Measurements from ENCODE around the gene SCG5. TPM values are rescaled to one million over a fixed set of nuclear protein-coding genes. Genes with fewer than 3 reads are reported as not detected.

Gene SCG5
- total and polyA plus RNA-seq, 4 donors = 2.9 to 13.4 (median 10.1) TPM

DNA sequence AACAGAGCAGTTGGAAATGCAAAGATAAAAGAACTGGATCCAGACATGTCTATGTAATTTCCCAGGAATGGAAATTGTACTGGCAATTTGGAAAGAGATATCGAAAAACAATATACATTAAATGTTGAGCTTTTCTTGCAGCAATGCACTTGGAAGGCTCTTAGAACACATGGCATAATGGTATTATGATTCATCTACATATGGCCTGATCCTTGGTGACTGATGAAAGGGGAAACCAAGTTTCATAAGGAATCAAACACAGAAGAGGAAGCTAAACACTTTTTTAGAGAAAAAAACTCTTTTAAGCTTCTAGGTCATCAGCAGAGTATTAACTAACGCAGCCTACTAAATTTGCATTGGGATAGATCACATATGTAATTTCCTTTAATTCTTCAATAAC, 63.9 kb downstream of the SCG5 start:
- H3K27me3 ChIP-seq (ENCODE audit: control insufficient read depth in 4 of 4, insufficient read depth in 4 of 4, low read length in 3 of 4) = no peaks in the 10 kb centered on the region
- no peak overlapping the region for H3K4me3 ChIP-seq (ENCODE audit: low read depth in 1 of 3, low read length in 3 of 3)
- no peak overlapping the region for H3K27ac ChIP-seq (ENCODE audit: low read depth in 1 of 2, low read length in 2 of 2)
- peaks cover 0 to 14% (median 8%) of the 10 kb centered on the region in 4 donors for H3K4me1 ChIP-seq (ENCODE audit: control insufficient read depth in 4 of 4, insufficient read depth in 4 of 4, low read length in 3 of 4)
- DNase-seq (ENCODE audit: low spot score) = no peak
- no peaks in the 10 kb centered on the region for H3K9me3 ChIP-seq (ENCODE audit: control insufficient read depth in 4 of 4, low read length in 3 of 4)
- H3K36me3 ChIP-seq (ENCODE audit: control insufficient read depth in 4 of 4, insufficient read depth in 3 of 4, low read depth in 1 of 4, low read length in 3 of 4) = no peaks in the 10 kb centered on the region
- WGBS = 93% methylated on average over 2 of the region's 2 CpGs
- TF ChIP-seq, protein P1, sequence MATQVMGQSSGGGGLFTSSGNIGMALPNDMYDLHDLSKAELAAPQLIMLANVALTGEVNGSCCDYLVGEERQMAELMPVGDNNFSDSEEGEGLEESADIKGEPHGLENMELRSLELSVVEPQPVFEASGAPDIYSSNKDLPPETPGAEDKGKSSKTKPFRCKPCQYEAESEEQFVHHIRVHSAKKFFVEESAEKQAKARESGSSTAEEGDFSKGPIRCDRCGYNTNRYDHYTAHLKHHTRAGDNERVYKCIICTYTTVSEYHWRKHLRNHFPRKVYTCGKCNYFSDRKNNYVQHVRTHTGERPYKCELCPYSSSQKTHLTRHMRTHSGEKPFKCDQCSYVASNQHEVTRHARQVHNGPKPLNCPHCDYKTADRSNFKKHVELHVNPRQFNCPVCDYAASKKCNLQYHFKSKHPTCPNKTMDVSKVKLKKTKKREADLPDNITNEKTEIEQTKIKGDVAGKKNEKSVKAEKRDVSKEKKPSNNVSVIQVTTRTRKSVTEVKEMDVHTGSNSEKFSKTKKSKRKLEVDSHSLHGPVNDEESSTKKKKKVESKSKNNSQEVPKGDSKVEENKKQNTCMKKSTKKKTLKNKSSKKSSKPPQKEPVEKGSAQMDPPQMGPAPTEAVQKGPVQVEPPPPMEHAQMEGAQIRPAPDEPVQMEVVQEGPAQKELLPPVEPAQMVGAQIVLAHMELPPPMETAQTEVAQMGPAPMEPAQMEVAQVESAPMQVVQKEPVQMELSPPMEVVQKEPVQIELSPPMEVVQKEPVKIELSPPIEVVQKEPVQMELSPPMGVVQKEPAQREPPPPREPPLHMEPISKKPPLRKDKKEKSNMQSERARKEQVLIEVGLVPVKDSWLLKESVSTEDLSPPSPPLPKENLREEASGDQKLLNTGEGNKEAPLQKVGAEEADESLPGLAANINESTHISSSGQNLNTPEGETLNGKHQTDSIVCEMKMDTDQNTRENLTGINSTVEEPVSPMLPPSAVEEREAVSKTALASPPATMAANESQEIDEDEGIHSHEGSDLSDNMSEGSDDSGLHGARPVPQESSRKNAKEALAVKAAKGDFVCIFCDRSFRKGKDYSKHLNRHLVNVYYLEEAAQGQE (IDR thresholded peaks at IDR 0.05) = no peak
- no peak for TF ChIP-seq TAF1 (conservative IDR thresholded peaks at IDR 0.05)
- no peak overlapping the region for H3K9ac ChIP-seq (ENCODE audit: low read depth in 1 of 2, low read length in 2 of 2)

DNA sequence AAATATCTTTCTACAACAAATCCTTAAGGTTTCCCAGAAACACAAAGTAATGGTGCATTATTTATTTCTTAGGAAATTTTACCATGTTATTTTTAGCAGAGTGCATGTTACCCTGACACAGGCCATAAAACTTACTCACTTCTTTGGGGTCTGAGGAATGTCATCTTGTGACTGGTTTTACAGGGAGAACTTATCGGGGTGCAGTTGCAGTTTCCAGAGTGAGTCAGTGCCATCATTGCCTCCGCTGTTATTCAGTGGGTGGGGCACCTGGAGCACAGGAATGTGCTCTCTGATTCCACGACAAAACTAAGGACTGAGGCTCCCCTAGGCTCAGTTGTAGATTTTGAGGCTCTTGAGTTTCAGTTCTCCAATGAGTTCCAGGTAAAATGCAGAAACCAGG, 65.2 kb downstream of the SCG5 start:
- Histone ChIP-seq H3K4me3 (ENCODE audit: low read depth in 1 of 3, low read length in 3 of 3) (no peak overlapping the region), H3K9ac (ENCODE audit: low read depth in 1 of 2, low read length in 2 of 2) (no peak overlapping the region), H3K27me3 (ENCODE audit: control insufficient read depth in 4 of 4, insufficient read depth in 4 of 4, low read length in 3 of 4) (no peaks in the 10 kb centered on the region), H3K4me1 (ENCODE audit: control insufficient read depth in 4 of 4, insufficient read depth in 4 of 4, low read length in 3 of 4) (peaks cover 0 to 9% (median 5%) of the 10 kb centered on the region in 4 donors), H3K36me3 (ENCODE audit: control insufficient read depth in 4 of 4, insufficient read depth in 3 of 4, low read depth in 1 of 4, low read length in 3 of 4) (no peaks in the 10 kb centered on the region), H3K9me3 (ENCODE audit: control insufficient read depth in 4 of 4, low read length in 3 of 4) (no peaks in the 10 kb centered on the region), H3K27ac (ENCODE audit: low read depth in 1 of 2, low read length in 2 of 2) (no peak overlapping the region)
- TF ChIP-seq NR2F2 (IDR thresholded peaks at IDR 0.05) = no peak
- WGBS = 93% methylated on average over 3 of the region's 3 CpGs
- no peak for DNase-seq (ENCODE audit: low spot score)

GRCh38 chr15:32707436-32707835, 65.9 kb downstream of the SCG5 start:
- no peak for TF ChIP-seq EGR1 (IDR thresholded peaks at IDR 0.05; ENCODE audit: low read depth in 2 of 2)
- no peak for TF ChIP-seq ATF3 (IDR thresholded peaks at IDR 0.05)
- TF ChIP-seq TAF1 (conservative IDR thresholded peaks at IDR 0.05) = no peak
- TF ChIP-seq NR2F2 (IDR thresholded peaks at IDR 0.05) = no peak
- TF ChIP-seq YY1 (IDR thresholded peaks at IDR 0.05) = no peak
- TF ChIP-seq JUND (IDR thresholded peaks at IDR 0.05) = no peak
- TF ChIP-seq, protein P1 (IDR thresholded peaks at IDR 0.05) = no peak
- TF ChIP-seq RXRA (IDR thresholded peaks at IDR 0.05) = no peak
- TF ChIP-seq FOXA1 (IDR thresholded peaks at IDR 0.05) = no peak
- no peak for TF ChIP-seq MAX (IDR thresholded peaks at IDR 0.05)
- no peak for TF ChIP-seq HNF4G (IDR thresholded peaks at IDR 0.05)
- TF ChIP-seq, protein P2, sequence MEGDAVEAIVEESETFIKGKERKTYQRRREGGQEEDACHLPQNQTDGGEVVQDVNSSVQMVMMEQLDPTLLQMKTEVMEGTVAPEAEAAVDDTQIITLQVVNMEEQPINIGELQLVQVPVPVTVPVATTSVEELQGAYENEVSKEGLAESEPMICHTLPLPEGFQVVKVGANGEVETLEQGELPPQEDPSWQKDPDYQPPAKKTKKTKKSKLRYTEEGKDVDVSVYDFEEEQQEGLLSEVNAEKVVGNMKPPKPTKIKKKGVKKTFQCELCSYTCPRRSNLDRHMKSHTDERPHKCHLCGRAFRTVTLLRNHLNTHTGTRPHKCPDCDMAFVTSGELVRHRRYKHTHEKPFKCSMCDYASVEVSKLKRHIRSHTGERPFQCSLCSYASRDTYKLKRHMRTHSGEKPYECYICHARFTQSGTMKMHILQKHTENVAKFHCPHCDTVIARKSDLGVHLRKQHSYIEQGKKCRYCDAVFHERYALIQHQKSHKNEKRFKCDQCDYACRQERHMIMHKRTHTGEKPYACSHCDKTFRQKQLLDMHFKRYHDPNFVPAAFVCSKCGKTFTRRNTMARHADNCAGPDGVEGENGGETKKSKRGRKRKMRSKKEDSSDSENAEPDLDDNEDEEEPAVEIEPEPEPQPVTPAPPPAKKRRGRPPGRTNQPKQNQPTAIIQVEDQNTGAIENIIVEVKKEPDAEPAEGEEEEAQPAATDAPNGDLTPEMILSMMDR (IDR thresholded peaks at IDR 0.05; ENCODE audit: low read depth, low read length, missing input control) = no peak
- no peak for TF ChIP-seq SP1 (IDR thresholded peaks at IDR 0.05)
- TF ChIP-seq RAD21 (IDR thresholded peaks at IDR 0.05) = no peak
- no peak for TF ChIP-seq ZBTB33 (IDR thresholded peaks at IDR 0.05)
- no peak for TF ChIP-seq FOXA2 (IDR thresholded peaks at IDR 0.05)
- TF ChIP-seq HNF4A (conservative IDR thresholded peaks at IDR 0.05) = no peak
- no peak for TF ChIP-seq GABPA (IDR thresholded peaks at IDR 0.05 in 1 of 2, conservative IDR thresholded peaks at IDR 0.05 in 1 of 2)
- Histone ChIP-seq H3K36me3 (ENCODE audit: control insufficient read depth in 4 of 4, insufficient read depth in 3 of 4, low read depth in 1 of 4, low read length in 3 of 4) (no peaks in the 10 kb centered on the region), H3K9me3 (ENCODE audit: control insufficient read depth in 4 of 4, low read length in 3 of 4) (no peaks in the 10 kb centered on the region), H3K27me3 (ENCODE audit: control insufficient read depth in 4 of 4, insufficient read depth in 4 of 4, low read length in 3 of 4) (no peaks in the 10 kb centered on the region), H3K27ac (ENCODE audit: low read depth in 1 of 2, low read length in 2 of 2) (no peak overlapping the region), H3K9ac (ENCODE audit: low read depth in 1 of 2, low read length in 2 of 2) (no peak overlapping the region), H3K4me1 (ENCODE audit: control insufficient read depth in 4 of 4, insufficient read depth in 4 of 4, low read length in 3 of 4) (peaks cover 0 to 9% (median 5%) of the 10 kb centered on the region in 4 donors), H3K4me3 (ENCODE audit: low read depth in 1 of 3, low read length in 3 of 3) (no peak overlapping the region)
- 74% methylated on average over 6 of the region's 6 CpGs for WGBS
- DNase-seq (ENCODE audit: low spot score) = no peak

Measured in liver (tissue), 9 donors.